K562 (cell line): ENCODE results near the gene PRR19.

ENCODE experiments used
- HMG20A ChIP-seq: fragments of 450-650 bp; formaldehyde crosslinking; conservative IDR thresholded peaks from 2 replicates; pipeline ENCODE4 v1.4.0; 2020; ENCODE audit warnings: mild to moderate bottlenecking, mixed read lengths
- HNRNPL ChIP-seq: fragments of 200-400 bp; formaldehyde crosslinking; IDR thresholded peaks from 2 replicates; pipeline ENCODE4 v1.6.1; 2017; ENCODE audit warnings: low read depth, mild to moderate bottlenecking, low read length
- PRPF4 ChIP-seq: fragments of 200-400 bp; formaldehyde crosslinking; IDR thresholded peaks from one replicate; pipeline ENCODE4 v1.6.1; 2017; ENCODE audit warnings: low read length, low read depth, mild to moderate bottlenecking; ENCODE audit not compliant: insufficient read depth, poor library complexity, severe bottlenecking
- RAD21 ChIP-seq, 2 experiments: fragments of 250-450 bp in 1 of 2; fragments of 450-650 bp in 1 of 2; sonication (Bioruptor Pico) in 1 of 2; formaldehyde crosslinking in 1 of 2; IDR thresholded peaks in 1 of 2; conservative IDR thresholded peaks in 1 of 2; 2 replicates each; pipeline versions ENCODE4 v1.4.0 to v1.8.0; 2020 to 2022; ENCODE audit warnings: mild to moderate bottlenecking in 2 of 2, moderate library complexity in 1 of 2
- RBM39 ChIP-seq: fragments of 200-400 bp; formaldehyde crosslinking; optimal IDR thresholded peaks from 2 replicates; pipeline ENCODE3; 2018; ENCODE audit warnings: low read depth, low read length
- SIN3A ChIP-seq, 2 experiments: fragments of 150-350 bp in 1 of 2; IDR thresholded peaks; 2 replicates each; pipeline ENCODE4 v1.6.1; 2011 to 2016; ENCODE audit warnings: borderline replicate concordance in 2 of 2, low read depth in 2 of 2, low read length in 2 of 2, mild to moderate bottlenecking in 2 of 2, moderate library complexity in 2 of 2; ENCODE audit not compliant: control insufficient read depth in 1 of 2
- TAF1 ChIP-seq: IDR thresholded peaks from 2 replicates; pipeline ENCODE4 v1.6.1; 2011; ENCODE audit warnings: mild to moderate bottlenecking, low read length, moderate library complexity; ENCODE audit not compliant: insufficient read depth, control insufficient read depth, severe bottlenecking; ENCODE audit errors: extremely low read depth
- ZFP36 ChIP-seq: fragments of 150-350 bp; IDR thresholded peaks from 2 replicates; pipeline ENCODE4 v1.6.1; 2018; ENCODE audit warnings: low read length, low read depth; ENCODE audit not compliant: partially characterized antibody
- ZNF143 ChIP-seq: sonication (generic); formaldehyde crosslinking; IDR thresholded peaks from 2 replicates; pipeline ENCODE4 v1.9.0; 2022; ENCODE audit warnings: mild to moderate bottlenecking, missing genetic modification reagents
- ZNF232 ChIP-seq: sonication (generic); formaldehyde crosslinking; IDR thresholded peaks from 2 replicates; pipeline ENCODE4 v1.8.0; 2022; ENCODE audit warnings: mild to moderate bottlenecking, missing genetic modification reagents
- ZNF311 ChIP-seq: fragments of 250-450 bp; sonication (Bioruptor Pico); IDR thresholded peaks from 2 replicates; pipeline ENCODE4 v1.4.0; 2020; ENCODE audit warnings: mild to moderate bottlenecking, moderate library complexity
- TF ChIP-seq, protein P1 (sequence below), 3 experiments: IDR thresholded peaks in 2 of 3; conservative IDR thresholded peaks in 1 of 3; 2 replicates each; pipeline ENCODE4 v1.5.1; 2011 to 2012; ENCODE audit warnings: low read length in 3 of 3, mild to moderate bottlenecking in 3 of 3, control low read depth in 2 of 3, improper control_type of control experiment in 1 of 3, inconsistent platforms in 1 of 3, low read depth in 1 of 3, mixed read lengths in 1 of 3, moderate library complexity in 1 of 3; ENCODE audit not compliant: insufficient read depth in 2 of 3
- TF ChIP-seq, protein P2 (sequence below): sonication (generic); formaldehyde crosslinking; IDR thresholded peaks from 2 replicates; pipeline ENCODE4 v1.5.0; 2020; ENCODE audit warnings: missing genetic modification reagents
- TF ChIP-seq, protein P3 (sequence below): sonication (generic); formaldehyde crosslinking; IDR thresholded peaks from 2 replicates; pipeline ENCODE4 v1.8.0; 2022; ENCODE audit warnings: mild to moderate bottlenecking, missing genetic modification reagents

DNA sequence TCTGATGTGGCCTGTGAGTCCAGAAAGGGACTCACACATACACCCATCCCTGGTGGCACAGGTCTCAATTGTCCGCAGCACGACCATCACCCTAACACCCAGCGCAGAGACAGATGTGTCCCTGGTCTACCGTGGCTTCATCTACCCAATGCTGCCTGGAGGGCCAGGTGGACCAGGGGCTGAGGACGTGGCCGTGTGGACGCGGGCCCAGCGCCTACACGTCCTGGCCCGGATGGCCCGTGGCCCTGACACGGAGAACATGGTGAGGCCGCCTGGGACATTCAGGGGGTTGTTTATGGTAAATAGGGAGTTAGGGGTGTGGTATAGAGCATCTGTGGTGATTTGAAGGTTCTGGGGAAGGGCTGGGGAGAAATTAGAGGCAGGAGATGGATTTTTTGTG lies 46.3 kb downstream of the PRR19 start:
- TF ChIP-seq TAF1 (no peak), RBM39 (no peak), ZNF232 (CRISPR knock-in tag) (no peak), HNRNPL (no peak), ZFP36 (no peak), PRPF4 (no peak), SIN3A (IDR thresholded peaks at IDR 0.05; ENCODE audit: borderline replicate concordance in 2 of 2, control insufficient read depth in 1 of 2, low read depth in 2 of 2, low read length in 2 of 2) (no peak), ZNF143 (no peak), ZNF311 (no peak), HMG20A (CRISPR knock-in tag) (no peak), RAD21 (CRISPR knock-in tag; conservative IDR thresholded peaks at IDR 0.05 in 1 of 2, IDR thresholded peaks at IDR 0.05 in 1 of 2) (no peak)
- TF ChIP-seq, protein P1, sequence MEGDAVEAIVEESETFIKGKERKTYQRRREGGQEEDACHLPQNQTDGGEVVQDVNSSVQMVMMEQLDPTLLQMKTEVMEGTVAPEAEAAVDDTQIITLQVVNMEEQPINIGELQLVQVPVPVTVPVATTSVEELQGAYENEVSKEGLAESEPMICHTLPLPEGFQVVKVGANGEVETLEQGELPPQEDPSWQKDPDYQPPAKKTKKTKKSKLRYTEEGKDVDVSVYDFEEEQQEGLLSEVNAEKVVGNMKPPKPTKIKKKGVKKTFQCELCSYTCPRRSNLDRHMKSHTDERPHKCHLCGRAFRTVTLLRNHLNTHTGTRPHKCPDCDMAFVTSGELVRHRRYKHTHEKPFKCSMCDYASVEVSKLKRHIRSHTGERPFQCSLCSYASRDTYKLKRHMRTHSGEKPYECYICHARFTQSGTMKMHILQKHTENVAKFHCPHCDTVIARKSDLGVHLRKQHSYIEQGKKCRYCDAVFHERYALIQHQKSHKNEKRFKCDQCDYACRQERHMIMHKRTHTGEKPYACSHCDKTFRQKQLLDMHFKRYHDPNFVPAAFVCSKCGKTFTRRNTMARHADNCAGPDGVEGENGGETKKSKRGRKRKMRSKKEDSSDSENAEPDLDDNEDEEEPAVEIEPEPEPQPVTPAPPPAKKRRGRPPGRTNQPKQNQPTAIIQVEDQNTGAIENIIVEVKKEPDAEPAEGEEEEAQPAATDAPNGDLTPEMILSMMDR (IDR thresholded peaks at IDR 0.05 in 2 of 3, conservative IDR thresholded peaks at IDR 0.05 in 1 of 3; ENCODE audit: insufficient read depth in 2 of 3, low read depth in 1 of 3, low read length in 3 of 3) = no peak
- TF ChIP-seq, protein P2, sequence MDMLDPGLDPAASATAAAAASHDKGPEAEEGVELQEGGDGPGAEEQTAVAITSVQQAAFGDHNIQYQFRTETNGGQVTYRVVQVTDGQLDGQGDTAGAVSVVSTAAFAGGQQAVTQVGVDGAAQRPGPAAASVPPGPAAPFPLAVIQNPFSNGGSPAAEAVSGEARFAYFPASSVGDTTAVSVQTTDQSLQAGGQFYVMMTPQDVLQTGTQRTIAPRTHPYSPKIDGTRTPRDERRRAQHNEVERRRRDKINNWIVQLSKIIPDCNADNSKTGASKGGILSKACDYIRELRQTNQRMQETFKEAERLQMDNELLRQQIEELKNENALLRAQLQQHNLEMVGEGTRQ (CRISPR knock-in tag) = no peak
- TF ChIP-seq, protein P3, sequence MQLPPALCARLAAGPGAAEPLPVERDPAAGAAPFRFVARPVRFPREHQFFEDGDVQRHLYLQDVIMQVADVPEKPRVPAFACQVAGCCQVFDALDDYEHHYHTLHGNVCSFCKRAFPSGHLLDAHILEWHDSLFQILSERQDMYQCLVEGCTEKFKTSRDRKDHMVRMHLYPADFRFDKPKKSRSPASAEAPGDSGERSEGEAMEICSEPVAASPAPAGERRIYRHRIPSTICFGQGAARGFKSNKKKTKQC = no peak
